ENCODE measurements around the gene PLXNB3. TPM values are rescaled to one million over a fixed set of nuclear protein-coding genes. Genes with fewer than 3 reads are reported as not detected.

The PLXNB3 gene
- total RNA-seq (ENCODE audit: low replicate concordance) = 1.2 and 1.4 TPM in 2 replicates
- long read RNA-seq = 0 reads

DNA sequence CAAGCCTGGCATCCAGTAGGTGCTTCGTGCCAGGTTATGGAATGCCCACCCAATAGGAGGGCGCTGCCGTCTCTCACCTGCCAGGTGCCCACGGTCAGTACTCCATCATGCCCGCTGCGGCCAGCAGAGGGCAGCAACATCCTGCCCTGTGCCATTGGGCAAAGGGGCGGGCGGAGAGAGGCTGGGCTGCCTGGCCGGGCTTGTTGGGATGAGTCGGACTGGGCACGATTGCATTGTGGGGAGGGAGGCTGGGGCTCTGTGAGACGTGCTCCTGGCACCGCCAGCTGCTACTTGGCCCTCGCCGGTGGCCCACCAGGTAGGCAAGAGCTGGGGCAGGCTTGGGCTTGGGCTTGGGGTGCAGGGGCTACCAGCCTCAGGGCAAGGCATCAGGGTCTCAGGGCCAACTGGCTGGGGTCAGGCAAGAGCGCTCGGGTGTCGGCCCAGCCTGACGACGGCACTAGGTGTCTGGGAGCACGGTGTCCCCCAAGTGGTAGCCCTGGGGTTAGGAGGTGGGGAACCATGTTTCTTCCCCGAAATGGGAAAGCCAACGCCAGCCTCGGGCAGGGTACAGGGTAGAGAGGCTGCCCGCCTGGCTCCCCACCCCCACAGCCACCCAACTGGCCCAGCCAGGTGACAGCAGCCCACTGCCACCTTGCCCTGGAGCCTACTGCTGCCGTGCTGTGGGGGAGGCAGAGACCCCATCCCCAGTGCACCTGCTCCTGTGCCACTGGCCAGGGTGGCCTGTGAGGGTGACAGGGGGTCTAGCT is at the start of gene PLXNB3:
PLXNB3 (plus strand) TSS at position 261 of the 767 bp plus-strand sequence. CDS start 1,287 bp downstream, outside the sequence.
- no peak within 1 kb of the TSS for H3K27ac Mint-ChIP-seq
- no peaks in the 10 kb centered on the region for H3K27me3 Mint-ChIP-seq
- no peaks in the 10 kb centered on the region for H3K9me3 Mint-ChIP-seq
- TF ChIP-seq CTCF (conservative IDR thresholded peaks at IDR 0.05) = peak; percentile 84
- no peaks in the 10 kb centered on the region for H3K4me1 Mint-ChIP-seq (ENCODE audit: unreplicated experiment)
- no peak for DNase-seq (ENCODE audit: extremely low spot score, unreplicated experiment)
- no peaks in the 10 kb centered on the region for H3K36me3 Mint-ChIP-seq
- no peak within 1 kb of the TSS for H3K4me3 Mint-ChIP-seq

DNA sequence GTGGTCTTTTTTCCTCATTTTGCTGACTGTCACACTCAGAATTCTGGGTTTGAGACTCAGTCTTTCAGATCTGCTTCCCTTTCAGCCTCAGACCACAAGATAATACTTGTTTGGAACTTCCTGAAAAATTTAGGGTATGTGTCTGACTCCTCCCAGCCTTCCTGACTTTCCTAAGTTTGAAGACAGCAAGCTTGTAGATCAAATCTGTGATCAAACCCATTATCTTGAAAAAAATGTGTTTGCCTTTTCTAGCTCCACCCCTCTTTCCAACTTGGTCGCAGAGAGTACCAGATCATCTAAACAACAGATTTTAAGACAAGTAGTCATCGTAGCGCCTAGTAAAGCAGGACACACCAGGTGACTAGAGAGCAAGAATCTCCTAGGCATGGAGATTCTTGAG is 49.8 kb upstream of the PLXNB3 start:
- no peak for TF ChIP-seq CTCF (conservative IDR thresholded peaks at IDR 0.05)
- Mint-ChIP-seq H3K9me3 (no peaks in the 10 kb centered on the region), H3K36me3 (peaks cover 16% of the 10 kb centered on the region), H3K27me3 (no peaks in the 10 kb centered on the region), H3K4me1 (ENCODE audit: unreplicated experiment) (no peaks in the 10 kb centered on the region), H3K4me3 (no peak overlapping the region), H3K27ac (no peak overlapping the region)
- DNase-seq (ENCODE audit: extremely low spot score, unreplicated experiment) = no peak

DNA sequence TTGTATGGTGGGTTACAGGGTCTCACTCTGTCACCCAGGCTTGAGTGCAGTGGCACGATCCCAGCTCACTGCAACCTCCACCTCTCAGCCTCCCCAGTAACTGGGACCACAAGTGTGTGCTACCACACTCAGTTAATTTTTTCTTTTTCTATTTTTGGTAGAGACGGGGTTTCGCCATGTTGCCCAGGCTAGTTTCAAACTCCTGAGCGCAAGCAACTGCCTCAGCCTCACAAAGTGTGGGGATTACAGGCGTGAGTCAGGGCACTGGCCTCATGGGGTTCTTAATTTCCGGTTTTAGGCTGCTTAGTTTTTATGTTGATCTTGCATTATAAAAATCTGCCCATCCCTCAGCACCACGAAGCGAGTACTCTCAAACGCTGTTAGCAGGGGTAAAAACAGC is 46.6 kb upstream of the PLXNB3 start:
- Mint-ChIP-seq H3K27me3 (no peaks in the 10 kb centered on the region), H3K9me3 (no peaks in the 10 kb centered on the region), H3K36me3 (peaks cover 19% of the 10 kb centered on the region), H3K27ac (no peak overlapping the region), H3K4me1 (ENCODE audit: unreplicated experiment) (peaks cover 6% of the 10 kb centered on the region), H3K4me3 (no peak overlapping the region)
- DNase-seq (ENCODE audit: extremely low spot score, unreplicated experiment) = no peak
- no peak for TF ChIP-seq CTCF (conservative IDR thresholded peaks at IDR 0.05)

GRCh38 chrX:153719238-153719637 is 44.8 kb upstream of the PLXNB3 start:
- Mint-ChIP-seq H3K27ac (no peak overlapping the region), H3K9me3 (no peaks in the 10 kb centered on the region), H3K4me3 (no peak overlapping the region), H3K36me3 (peaks cover 12% of the 10 kb centered on the region), H3K4me1 (ENCODE audit: unreplicated experiment) (peaks cover 6% of the 10 kb centered on the region), H3K27me3 (no peaks in the 10 kb centered on the region)
- no peak for TF ChIP-seq CTCF (conservative IDR thresholded peaks at IDR 0.05)
- DNase-seq (ENCODE audit: extremely low spot score, unreplicated experiment) = no peak

DNA sequence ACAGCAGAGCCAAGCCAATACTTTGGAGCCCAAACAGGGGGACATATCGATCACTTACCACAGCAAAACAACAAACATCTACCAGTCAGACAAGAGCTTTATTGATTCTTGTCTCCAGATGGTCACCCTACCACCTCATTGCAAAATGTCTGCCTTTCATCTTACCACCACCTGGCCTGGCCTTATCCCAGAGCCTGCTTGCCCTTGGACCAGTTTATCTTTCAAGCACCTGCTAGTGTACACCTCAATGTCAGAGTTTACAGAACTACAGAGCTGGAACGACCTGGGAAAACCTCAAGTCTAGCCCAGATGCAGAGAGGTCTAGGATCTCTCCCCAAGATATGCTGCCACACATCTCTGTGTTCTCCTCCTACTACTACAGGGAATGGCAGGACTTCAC is 44.3 kb upstream of the PLXNB3 start:
- Mint-ChIP-seq H3K36me3 (peaks cover 11% of the 10 kb centered on the region), H3K4me1 (ENCODE audit: unreplicated experiment) (peaks cover 6% of the 10 kb centered on the region), H3K9me3 (no peaks in the 10 kb centered on the region), H3K27ac (no peak overlapping the region), H3K4me3 (no peak overlapping the region), H3K27me3 (no peaks in the 10 kb centered on the region)
- DNase-seq (ENCODE audit: extremely low spot score, unreplicated experiment) = no peak
- no peak for TF ChIP-seq CTCF (conservative IDR thresholded peaks at IDR 0.05)
